Measurements from ENCODE around the gene RALGAPB. TPM values are rescaled to one million over a fixed set of nuclear protein-coding genes. Genes with fewer than 3 reads are reported as not detected.

The RALGAPB gene
- total and polyA plus RNA-seq, 2 of the 13 experiments (the other 11 are each of a cell fraction or from before 2014, with no cell fraction given): 17.6 to 30.6 TPM

- ChIA-PET CTCF (ENCODE audit: low intra/inter-chr PET ratio, low total read pairs) (no interaction called here), POLR2A (no interaction called here)
- DNase-seq (ENCODE audit: low spot score) (no peak), ATAC-seq (no peak), FAIRE-seq (no peak)
- Histone ChIP-seq H2AFZ (ENCODE audit: low read length) (no peak overlapping the region), H3K9ac (ENCODE audit: insufficient read depth, low read depth, low read length) (no peak overlapping the region), H3K4me1 (ENCODE audit: insufficient read depth, low read length) (peaks cover 59% of the 10 kb centered on the region), H3K9me3 (ENCODE audit: low read length) (no peaks in the 10 kb centered on the region), H3K36me3 (replicated peaks in 1 of 2; ENCODE audit: control insufficient read depth in 1 of 2, insufficient read depth in 2 of 2, low read length in 2 of 2) (no peaks in the 10 kb centered on the region), H3K4me3 (replicated peaks in 1 of 3; ENCODE audit: insufficient read depth in 1 of 3, low read depth in 2 of 3, low read length in 3 of 3) (no peak overlapping the region), H4K20me1 (ENCODE audit: insufficient read depth, low read length) (no peaks in the 10 kb centered on the region), H3K27me3 (ENCODE audit: control insufficient read depth in 1 of 2, insufficient read depth in 2 of 2, low read length in 2 of 2) (no peaks in the 10 kb centered on the region), H3K79me2 (ENCODE audit: insufficient read depth, low read length) (no peaks in the 10 kb centered on the region), H3K4me2 (ENCODE audit: low read depth, low read length) (no peak overlapping the region), H3K27ac (ENCODE audit: extremely low read length, insufficient read depth, low read length) (no peak overlapping the region)
- intact Hi-C loops (cut with micrococcal nuclease; ENCODE audit: unreplicated experiment) (no loop called here), in situ Hi-C loops (cut with HindIII; ENCODE audit: extremely low pct_ligation_motif_present, low pct_unique_long_range_greater_than_20kb) (no loop called here)
- TF ChIP-seq POLR2G (IDR thresholded peaks at IDR 0.05; ENCODE audit: low read depth, low read length): no peak
- peak; percentile 35; the same call in 1 of the 2 replicates for TF ChIP-seq THAP9 (CRISPR knock-in tag; IDR thresholded peaks at IDR 0.05; ENCODE audit: borderline replicate concordance)
- TF ChIP-seq ZNF629 (CRISPR knock-in tag; conservative IDR thresholded peaks at IDR 0.05): 0 out of 2 replicates have a peak, but pooled peaks have one; percentile 24
- 92% methylated on average over 4 of the region's 4 CpGs for WGBS (ENCODE audit: low lambda C conversion rate)
- BruUV-seq (replicated peaks): no TSS peak
Observed at GRCh38 chr20:38583306-38583705, 110.7 kb downstream of the RALGAPB start.

- no peak overlapping the region for H3K4me3 ChIP-seq (replicated peaks in 1 of 3; ENCODE audit: insufficient read depth in 1 of 3, low read depth in 2 of 3, low read length in 3 of 3)
- DNase-seq (ENCODE audit: low spot score): no peak
- H2AFZ ChIP-seq (ENCODE audit: low read length): no peak overlapping the region
- ChIA-PET CTCF (ENCODE audit: low intra/inter-chr PET ratio, low total read pairs) (no interaction called here), POLR2A (interaction anchor here (1.2 kb wide), 1 partner anchor 20 kb away, joined by 3 read pairs; no protein-coding TSS in a partner anchor)
- no peaks in the 10 kb centered on the region for H4K20me1 ChIP-seq (ENCODE audit: insufficient read depth, low read length)
- no peaks in the 10 kb centered on the region for H3K27me3 ChIP-seq (ENCODE audit: control insufficient read depth in 1 of 2, insufficient read depth in 2 of 2, low read length in 2 of 2)
- BruUV-seq (replicated peaks): no TSS peak
- in situ Hi-C loops (cut with HindIII; ENCODE audit: extremely low pct_ligation_motif_present, low pct_unique_long_range_greater_than_20kb) (no loop called here), intact Hi-C loops (cut with micrococcal nuclease; ENCODE audit: unreplicated experiment) (no loop called here)
- peaks cover 52% of the 10 kb centered on the region for H3K4me1 ChIP-seq (ENCODE audit: insufficient read depth, low read length)
- H3K36me3 ChIP-seq (replicated peaks in 1 of 2; ENCODE audit: control insufficient read depth in 1 of 2, insufficient read depth in 2 of 2, low read length in 2 of 2): no peaks in the 10 kb centered on the region
- H3K9me3 ChIP-seq (ENCODE audit: low read length): no peaks in the 10 kb centered on the region
- no peak for TF ChIP-seq TBP (CRISPR knock-in tag; IDR thresholded peaks at IDR 0.05)
- no peak for TF ChIP-seq ZFP37 (CRISPR knock-in tag; IDR thresholded peaks at IDR 0.05; ENCODE audit: borderline replicate concordance)
- no peak for TF ChIP-seq NFRKB (IDR thresholded peaks at IDR 0.05)
- TF ChIP-seq ZNF704 (CRISPR knock-in tag; IDR thresholded peaks at IDR 0.05; ENCODE audit: borderline replicate concordance): no peak
- no peak for TF ChIP-seq ZKSCAN5 (CRISPR knock-in tag; IDR thresholded peaks at IDR 0.05)
- TF ChIP-seq MTA1 (CRISPR knock-in tag; IDR thresholded peaks at IDR 0.05; ENCODE audit: borderline replicate concordance): no peak
- TF ChIP-seq SSRP1 (CRISPR knock-in tag; IDR thresholded peaks at IDR 0.05): no peak
- TF ChIP-seq LBX2 (CRISPR knock-in tag; IDR thresholded peaks at IDR 0.05; ENCODE audit: borderline replicate concordance): no peak
- no peak for TF ChIP-seq ZNF746 (CRISPR knock-in tag; IDR thresholded peaks at IDR 0.05)
- TF ChIP-seq ZNF446 (CRISPR knock-in tag; IDR thresholded peaks at IDR 0.05): no peak
- WGBS (ENCODE audit: low lambda C conversion rate): 82% methylated on average over 7 of the region's 7 CpGs
- no peak overlapping the region for H3K4me2 ChIP-seq (ENCODE audit: low read depth, low read length)
- H3K27ac ChIP-seq (ENCODE audit: extremely low read length, insufficient read depth, low read length): no peak overlapping the region
- H3K79me2 ChIP-seq (ENCODE audit: insufficient read depth, low read length): no peaks in the 10 kb centered on the region
- no peak for ATAC-seq
- no peak overlapping the region for H3K9ac ChIP-seq (ENCODE audit: insufficient read depth, low read depth, low read length)
- FAIRE-seq: no peak
Observed at GRCh38 chr20:38584099-38584763, 111.6 kb downstream of the RALGAPB start.
